ENCODE results near the gene DSCAM. TPM values are rescaled to one million over a fixed set of nuclear protein-coding genes. Genes with fewer than 3 reads are reported as not detected.

Gene DSCAM
- total RNA-seq, 1 experiment from 2014 or later = not detected

DNA sequence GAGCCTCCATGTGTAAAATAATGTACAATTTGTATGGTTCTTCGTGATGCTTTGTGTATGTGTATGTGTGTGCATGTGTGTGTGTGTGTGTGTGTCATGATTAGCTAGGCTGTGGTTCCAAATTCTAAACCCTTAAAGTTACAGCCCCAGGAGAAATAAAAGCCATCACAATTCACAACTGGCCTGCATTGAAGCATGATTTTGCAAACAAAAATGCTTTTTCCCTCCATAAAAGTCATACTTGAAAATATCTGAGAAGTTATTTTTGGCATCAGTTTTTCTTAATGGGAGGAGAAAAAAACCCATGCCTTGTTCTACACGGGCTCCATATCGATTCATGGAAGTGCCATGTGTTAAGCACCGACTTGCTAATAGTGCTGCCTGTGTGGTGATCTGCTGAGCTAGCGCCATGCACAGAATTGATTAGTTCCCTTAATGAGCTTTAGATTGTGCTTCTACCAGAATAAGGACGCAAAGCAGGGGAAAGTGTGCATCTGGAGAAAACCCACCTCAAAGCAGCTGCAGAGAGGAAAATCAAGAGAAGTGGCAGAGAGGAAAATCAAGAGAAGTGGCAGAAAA is 207.3 kb downstream of the DSCAM start:
- POLR2A ChIA-PET = no interaction called here
- Histone ChIP-seq H4K20me1 (ENCODE audit: insufficient read depth) (no peaks in the 10 kb centered on the region), H3K9me3 (ENCODE audit: control insufficient read depth in 1 of 2, insufficient read depth in 1 of 2, low read depth in 1 of 2, low read length in 2 of 2) (peaks cover 13 to 46% of the 10 kb centered on the region in 2 experiments; a peak in 3 of 4 replicates), H3K9me2 (ENCODE audit: insufficient read depth) (no peaks in the 10 kb centered on the region), H3K27ac (ENCODE audit: low read depth, low read length) (no peak overlapping the region), H3K9ac (ENCODE audit: low read length) (no peak overlapping the region), H2AFZ (ENCODE audit: low read depth, low read length, poor library complexity, severe bottlenecking) (no peak overlapping the region), H3K4me1 (ENCODE audit: control insufficient read depth in 1 of 2, insufficient read depth in 2 of 2, low read length in 2 of 2) (no peaks in the 10 kb centered on the region), H3K27me3 (ENCODE audit: insufficient read depth, low read length) (no peaks in the 10 kb centered on the region), H3K4me3 (replicated peaks in 1 of 2; ENCODE audit: low read depth in 1 of 2, low read length in 2 of 2) (no peak overlapping the region), H3K79me2 (ENCODE audit: insufficient read depth, low read length) (no peaks in the 10 kb centered on the region), H3K4me2 (ENCODE audit: low read length) (no peak overlapping the region), H3K36me3 (ENCODE audit: control insufficient read depth in 1 of 2, insufficient read depth in 2 of 2, low read length in 2 of 2) (no peaks in the 10 kb centered on the region)
- CTCF ChIA-PET = no interaction called here
- BruUV-seq (replicated peaks) = no TSS peak
- ATAC-seq (no peak), DNase-seq (ENCODE audit: low read depth, low spot score) (no peak)
- intact Hi-C loops (cut with micrococcal nuclease) = no loop called here
- TF ChIP-seq ZFX (IDR thresholded peaks at IDR 0.05) (no peak), ELF1 (IDR thresholded peaks at IDR 0.05; ENCODE audit: borderline replicate concordance, low read depth) (no peak), ZNF274 (IDR thresholded peaks at IDR 0.05; ENCODE audit: low read depth, low read length) (no peak), CBX3 (IDR thresholded peaks at IDR 0.05; ENCODE audit: low read depth) (no peak), YY1 (IDR thresholded peaks at IDR 0.05; ENCODE audit: extremely low read depth, insufficient replicate concordance, low read depth, low read length) (no peak), EZH2 (IDR thresholded peaks at IDR 0.05) (no peak), TCF7L2 (IDR thresholded peaks at IDR 0.05; ENCODE audit: borderline replicate concordance, extremely low read depth, insufficient read depth, insufficient read length) (no peak), POLR2AphosphoS5 (IDR thresholded peaks at IDR 0.05; ENCODE audit: low read depth, low read length) (no peak), EGR1 (IDR thresholded peaks at IDR 0.05; ENCODE audit: low read depth) (no peak), EZH2phosphoT487 (IDR thresholded peaks at IDR 0.05; ENCODE audit: borderline replicate concordance) (no peak), RAD21 (IDR thresholded peaks at IDR 0.05; ENCODE audit: low read depth) (no peak), CTCF (IDR thresholded peaks at IDR 0.05 in 2 of 3, conservative IDR thresholded peaks at IDR 0.05 in 1 of 3; ENCODE audit: borderline replicate concordance in 1 of 3, insufficient read depth in 1 of 3, low read depth in 2 of 3, low read length in 2 of 3) (no peak), JUND (IDR thresholded peaks at IDR 0.05) (no peak)
- RAD21 ChIA-PET (ENCODE audit: low non-redundant PET in 1 of 2, low total read pairs in 2 of 2, uncharacterized antibody in 2 of 2, unreplicated experiment in 2 of 2) = no interaction called here

Data from HCT116 (cell line).